ENCODE measurements around the gene CAMSAP1.

CAMSAP1 gene

GRCh38 chr9:135883410-135884089 is 23.8 kb downstream of the CAMSAP1 start:
- no peak for DNase-seq
- no peak for ATAC-seq

GRCh38 chr9:135882011-135882410 is 25.3 kb downstream of the CAMSAP1 start:
- no peak for ATAC-seq
- DNase-seq = no peak

DNA sequence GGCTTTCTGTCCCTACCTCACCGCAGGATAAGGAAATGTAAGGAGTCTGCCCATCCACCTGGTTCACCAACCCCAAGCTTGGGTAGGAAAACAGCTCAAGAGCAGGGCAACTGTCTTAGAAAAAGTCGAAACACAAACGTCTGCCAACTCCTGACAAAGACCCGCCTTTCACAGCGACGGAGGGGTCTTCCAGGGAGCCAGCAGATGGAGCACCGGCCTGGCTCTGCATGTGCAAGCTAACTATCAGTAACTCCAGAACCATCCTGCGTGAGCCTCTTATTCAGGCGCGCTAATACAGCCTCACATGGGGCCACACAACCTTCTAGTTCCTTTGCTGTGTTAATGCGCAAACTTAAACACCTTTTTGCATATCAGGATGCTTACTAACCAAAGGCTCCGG is 26.9 kb downstream of the CAMSAP1 start:
- no peak for ATAC-seq
- no peak for DNase-seq

GRCh38 chr9:135879619-135880018 is 27.7 kb downstream of the CAMSAP1 start:
- ATAC-seq = no peak
- DNase-seq = no peak

DNA sequence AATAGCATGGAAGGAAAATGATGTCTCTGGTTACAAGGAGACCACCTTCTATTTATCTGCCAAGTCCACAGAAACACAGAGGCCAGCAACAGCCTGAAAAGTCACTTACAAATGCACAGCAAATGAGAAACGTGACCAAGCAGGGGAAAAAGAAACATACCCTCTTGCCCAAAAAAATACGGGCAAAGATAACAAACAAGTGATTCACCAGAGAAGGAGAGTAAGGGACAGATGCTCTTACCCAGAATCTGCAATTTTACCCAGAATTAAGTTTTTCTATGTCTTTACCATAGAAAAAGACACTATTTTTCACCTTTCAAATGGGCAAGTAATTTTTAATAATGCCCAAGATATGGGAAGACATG is 28.1 kb downstream of the CAMSAP1 start:
- ATAC-seq (no peak), DNase-seq (no peak)

DNA sequence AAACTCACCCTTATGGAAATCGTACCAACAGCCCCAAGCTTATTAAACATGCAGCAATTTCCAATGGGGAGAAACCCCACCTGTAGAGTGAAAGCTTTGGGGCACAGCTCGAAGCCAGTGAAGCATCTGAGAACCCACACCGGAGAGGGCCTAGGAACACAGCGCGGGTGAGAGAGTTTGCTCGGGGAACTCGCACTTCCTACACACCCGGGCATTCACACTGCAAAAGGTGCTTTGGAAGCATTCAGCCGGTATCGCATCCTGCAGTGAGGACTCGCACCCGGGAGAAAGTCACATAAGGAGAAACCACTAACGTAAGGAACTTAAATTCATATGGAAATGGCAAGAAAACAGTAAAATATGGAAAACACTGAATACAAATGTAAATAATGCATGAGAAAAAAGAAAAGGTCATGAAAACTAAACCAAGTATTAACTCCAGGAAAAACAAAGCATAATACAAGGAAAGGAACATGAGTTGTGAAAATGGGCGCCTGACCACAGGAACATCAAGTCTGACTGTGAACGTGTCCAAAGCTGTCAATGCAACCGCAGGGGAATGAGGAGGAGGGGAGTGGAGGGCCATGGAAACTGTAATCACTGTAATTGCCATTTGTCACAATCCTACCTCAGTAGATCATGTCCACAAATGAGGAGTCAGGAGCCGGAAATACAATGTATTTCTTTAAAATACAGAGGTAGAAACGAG is 28.7 kb downstream of the CAMSAP1 start:
- ATAC-seq (no peak), DNase-seq (no peak)

- no peak for ATAC-seq
- DNase-seq = no peak
Measured at GRCh38 chr9:135877791-135878527, 29.4 kb downstream of the CAMSAP1 start.

- DNase-seq (no peak), ATAC-seq (no peak)
Measured at GRCh38 chr9:135876936-135877335, 30.4 kb downstream of the CAMSAP1 start.

DNA sequence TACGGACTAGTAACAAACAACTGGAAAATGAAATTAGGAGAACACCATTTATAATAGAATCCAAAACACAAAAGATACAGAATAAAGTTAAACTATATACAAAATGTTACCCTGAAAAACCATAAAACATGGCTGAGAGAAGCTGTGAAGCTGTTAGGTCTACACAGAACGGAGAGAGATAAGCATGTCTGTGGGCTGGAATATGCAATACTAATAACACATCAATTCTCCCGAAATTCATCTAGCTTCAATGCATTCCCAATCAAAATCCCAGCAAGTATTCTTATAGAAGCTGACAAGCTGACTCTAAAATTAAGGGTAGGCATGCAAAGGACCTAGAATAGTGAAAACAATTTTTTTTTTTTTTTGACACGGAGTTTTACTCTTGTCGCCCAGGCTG is 32.5 kb downstream of the CAMSAP1 start:
- ATAC-seq (no peak), DNase-seq (no peak)

GRCh38 chr9:135869909-135870308 is 37.4 kb downstream of the CAMSAP1 start:
- ATAC-seq (no peak), DNase-seq (no peak)

- DNase-seq (no peak), ATAC-seq (no peak)
Measured at GRCh38 chr9:135865531-135865930, 41.8 kb downstream of the CAMSAP1 start.

GRCh38 chr9:135864447-135865049 is 42.8 kb downstream of the CAMSAP1 start:
- DNase-seq (peak; percentile 82), ATAC-seq (peak; percentile 68)

DNA sequence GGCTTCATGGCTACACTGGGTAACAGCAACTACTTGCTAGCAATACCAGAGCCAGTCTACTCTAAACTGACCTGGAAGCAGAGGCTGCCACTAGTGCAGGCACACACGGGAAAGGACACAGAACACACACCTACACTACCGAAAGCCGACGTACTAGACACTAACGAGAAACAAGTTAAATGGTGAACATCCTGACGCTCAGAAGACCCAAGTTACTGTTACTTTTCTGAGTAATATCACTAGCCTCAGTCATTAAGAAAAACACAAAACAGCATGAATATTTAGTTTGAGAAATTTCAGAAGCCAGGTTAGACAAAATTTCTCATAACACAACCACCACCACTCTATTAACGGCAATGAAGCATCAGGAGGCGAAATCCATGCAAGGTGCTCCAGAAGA is 44.5 kb downstream of the CAMSAP1 start:
- ATAC-seq = no peak

GRCh38 chr9:135858491-135859185 is 48.7 kb downstream of the CAMSAP1 start:
- DNase-seq (no peak), ATAC-seq (peak; percentile 75)

More for the DNA sequence above, 44.5 kb downstream of the CAMSAP1 start:
- no peak for DNase-seq

DNA sequence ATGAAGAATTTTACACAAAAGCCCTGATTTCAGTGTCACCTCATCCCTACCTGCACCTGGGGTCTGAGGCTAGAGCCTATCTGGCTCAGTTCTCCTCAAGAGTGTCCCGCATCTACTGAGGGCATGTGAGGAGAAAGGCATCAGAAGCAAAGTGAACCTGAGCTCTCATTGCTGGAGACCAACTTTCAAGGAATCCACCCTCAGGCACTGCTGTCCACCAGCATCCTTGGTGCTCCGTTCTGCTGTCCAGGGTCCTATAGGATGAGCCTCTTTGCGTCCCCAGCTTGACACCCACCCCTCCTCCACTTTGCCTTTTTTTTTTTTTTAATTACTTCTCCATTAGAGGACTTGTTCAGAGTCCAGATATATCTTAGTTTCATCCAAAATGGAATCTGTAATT is 49.5 kb downstream of the CAMSAP1 start:
- no peak for DNase-seq

DNA sequence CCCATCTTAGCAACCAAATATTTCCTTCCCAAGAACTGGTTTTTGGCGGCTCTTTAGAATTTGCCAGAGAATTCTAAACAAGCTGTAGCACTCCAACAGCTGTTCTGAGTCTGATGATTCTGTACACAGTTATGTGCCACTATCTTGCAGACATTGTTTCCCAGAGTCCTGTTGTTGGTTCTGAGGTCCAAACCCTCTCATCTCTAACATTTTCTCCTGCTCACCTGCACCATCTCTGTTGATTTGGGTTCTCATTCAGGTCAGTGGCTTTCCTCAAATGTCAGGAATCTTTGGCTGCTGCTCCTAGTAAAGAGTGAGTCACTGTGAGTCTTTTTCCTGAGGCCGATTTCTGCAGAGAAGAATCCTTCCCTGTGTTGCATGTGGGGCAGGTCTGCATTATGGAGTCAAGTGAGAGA is 50.0 kb downstream of the CAMSAP1 start:
- ATAC-seq = no peak
- no peak for DNase-seq

More for the DNA sequence above, 49.5 kb downstream of the CAMSAP1 start:
- no peak for ATAC-seq

GRCh38 chr9:135851748-135852147 is 55.6 kb downstream of the CAMSAP1 start:
- no peak for ATAC-seq
- no peak for DNase-seq

DNA sequence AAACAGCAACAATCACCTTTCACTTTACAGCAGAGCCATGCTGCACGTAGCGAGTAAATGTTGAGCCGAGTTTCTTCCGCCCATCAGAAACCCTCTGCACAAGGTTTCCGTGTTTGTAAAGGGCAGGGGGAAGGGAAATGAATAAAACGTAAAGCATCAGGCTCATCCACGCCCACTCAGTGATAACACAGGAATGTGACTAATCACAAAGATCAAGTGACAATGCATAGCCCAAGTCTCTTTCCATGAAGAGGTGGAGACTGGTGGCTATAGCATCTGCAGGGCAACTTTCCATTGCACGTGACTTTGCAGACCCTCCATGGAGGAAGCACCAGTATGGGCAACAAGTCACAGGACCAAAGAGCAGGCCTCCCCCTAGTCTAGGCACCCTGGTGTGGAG is 56.6 kb downstream of the CAMSAP1 start:
- ATAC-seq = peak; percentile 71
- DNase-seq = no peak

GRCh38 chr9:135849181-135849580 is 58.2 kb downstream of the CAMSAP1 start:
- DNase-seq = no peak

DNA sequence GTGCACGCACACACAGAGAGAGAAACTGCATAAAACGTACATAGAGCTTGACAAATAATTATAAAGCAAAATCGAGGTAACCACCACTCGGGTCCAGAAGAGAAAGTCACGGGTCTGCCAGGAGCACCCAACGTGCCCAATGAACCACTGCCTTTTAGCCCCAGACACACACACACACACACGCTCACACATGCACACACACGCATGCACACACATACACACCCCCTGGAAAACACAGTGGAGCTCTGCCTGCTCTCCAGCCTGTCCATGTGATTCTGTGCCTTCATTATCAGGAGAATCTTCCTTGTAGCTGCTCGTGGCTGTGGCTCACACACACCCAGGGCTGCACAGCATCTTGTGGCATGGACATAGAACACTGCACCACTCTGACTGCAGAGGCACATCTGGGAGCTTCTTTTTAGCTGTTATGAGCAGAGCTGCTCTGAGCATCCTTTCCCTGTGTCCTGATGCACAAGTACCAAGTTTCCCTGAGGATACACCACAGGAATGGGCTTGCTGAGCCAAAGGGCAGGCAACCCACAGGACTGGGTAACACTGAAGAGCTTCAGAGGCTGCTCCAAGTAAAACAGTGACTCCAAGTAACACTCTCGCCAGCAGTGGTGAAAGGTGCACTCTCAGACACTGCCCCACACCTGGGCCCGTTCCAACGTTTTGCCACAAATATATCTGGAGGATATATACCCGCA is 58.9 kb downstream of the CAMSAP1 start:
- DNase-seq = no peak
- ATAC-seq = no peak

More at GRCh38 chr9:135849181-135849580, 58.2 kb downstream of the CAMSAP1 start:
- no peak for ATAC-seq

- DNase-seq (no peak), ATAC-seq (no peak)
Measured at GRCh38 chr9:135847833-135848232, 59.5 kb downstream of the CAMSAP1 start.

Data from stimulated activated naive CD8-positive, alpha-beta T cell treated with anti-CD3 and anti-CD28 coated beads, Interleukin-15, Interleukin-2, amounts not matched to agents 100 U/mL and 50 U/mL, for 24 hours (primary cell).